Activated CD4-positive, alpha-beta T cell treated with anti-CD3 and anti-CD28 coated beads for 48 hours (primary cell): ENCODE measurements around the gene CXCL14.

Experiments used
- DNase-seq: peaks from one replicate; pipeline ENCODE4 v3.0.0-alpha.2; 2020

CXCL14 gene

GRCh38 chr5:135566422-135567400 lies 12.1 kb downstream of the CXCL14 start:
- DNase-seq = no peak

- peak; percentile 86 for DNase-seq
Measured at GRCh38 chr5:135565725-135566421, 12.9 kb downstream of the CXCL14 start.

GRCh38 chr5:135565266-135565665 lies 13.5 kb downstream of the CXCL14 start:
- no peak for DNase-seq

- DNase-seq = no peak
Measured at GRCh38 chr5:135564331-135564730, 14.5 kb downstream of the CXCL14 start.

- DNase-seq = no peak
Measured at GRCh38 chr5:135561266-135561665, 17.5 kb downstream of the CXCL14 start.

GRCh38 chr5:135560858-135561257 lies 17.9 kb downstream of the CXCL14 start:
- DNase-seq = peak; percentile 89

- DNase-seq = no peak
Measured at GRCh38 chr5:135559354-135559753, 19.4 kb downstream of the CXCL14 start.

GRCh38 chr5:135557076-135557838 lies 21.5 kb downstream of the CXCL14 start:
- no peak for DNase-seq

GRCh38 chr5:135556620-135557019 lies 22.2 kb downstream of the CXCL14 start:
- DNase-seq = no peak

- DNase-seq = no peak
Measured at GRCh38 chr5:135555530-135555929, 23.3 kb downstream of the CXCL14 start.

- no peak for DNase-seq
Measured at GRCh38 chr5:135553688-135554462, 24.9 kb downstream of the CXCL14 start.

GRCh38 chr5:135551593-135552447 lies 27.0 kb downstream of the CXCL14 start:
- peak; percentile 76 for DNase-seq

GRCh38 chr5:135549413-135549812 lies 29.4 kb downstream of the CXCL14 start:
- DNase-seq = no peak

- no peak for DNase-seq
Measured at GRCh38 chr5:135547590-135548254, 31.1 kb downstream of the CXCL14 start.

GRCh38 chr5:135546912-135547311 lies 31.9 kb downstream of the CXCL14 start:
- DNase-seq = no peak

- DNase-seq = no peak
Measured at GRCh38 chr5:135546101-135546500, 32.7 kb downstream of the CXCL14 start.

- DNase-seq = no peak
Measured at GRCh38 chr5:135545099-135545498, 33.7 kb downstream of the CXCL14 start.

GRCh38 chr5:135543485-135544304 lies 35.1 kb downstream of the CXCL14 start:
- no peak for DNase-seq

- DNase-seq = no peak
Measured at GRCh38 chr5:135543001-135543484, 35.7 kb downstream of the CXCL14 start.
